GM12864 (cell line): ENCODE measurements around the gene KHDRBS2.

Experiments
- DNase-seq: peaks from one replicate; pipeline ENCODE4 v3.0.0-alpha.2; 2011; ENCODE audit warnings: low read depth
- H3K4me3 ChIP-seq: 2 replicates; pipeline ENCODE4 v1.5.1; 2011; ENCODE audit warnings: mild to moderate bottlenecking, low read depth, low read length, control low read depth
- TF ChIP-seq, protein P1 (sequence below): IDR thresholded peaks from 2 replicates; pipeline ENCODE4 v1.5.1; 2011; ENCODE audit warnings: low read depth, mild to moderate bottlenecking, moderate library complexity, low read length, control low read depth, inconsistent platforms; ENCODE audit errors: missing control alignments

The KHDRBS2 gene

DNA sequence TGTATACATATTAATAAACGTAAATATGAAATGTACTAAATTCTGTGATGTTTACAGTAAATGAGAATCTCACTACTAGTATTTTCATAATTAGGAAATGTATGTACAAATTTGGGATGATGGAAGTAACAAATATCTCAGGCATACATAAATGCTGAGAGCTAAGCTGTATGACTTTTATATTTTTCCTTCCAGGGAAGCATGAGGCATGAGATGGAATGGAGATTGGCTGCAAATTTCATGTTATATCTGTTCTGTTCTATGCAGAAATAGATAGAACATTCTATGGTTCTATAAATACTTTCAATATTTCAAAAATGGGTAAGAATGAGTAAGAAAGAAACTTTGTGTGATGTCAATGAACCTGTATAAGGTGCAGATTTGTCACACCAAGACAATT, 335.2 kb downstream of the KHDRBS2 start:
- DNase-seq = no peak
- TF ChIP-seq, protein P1, sequence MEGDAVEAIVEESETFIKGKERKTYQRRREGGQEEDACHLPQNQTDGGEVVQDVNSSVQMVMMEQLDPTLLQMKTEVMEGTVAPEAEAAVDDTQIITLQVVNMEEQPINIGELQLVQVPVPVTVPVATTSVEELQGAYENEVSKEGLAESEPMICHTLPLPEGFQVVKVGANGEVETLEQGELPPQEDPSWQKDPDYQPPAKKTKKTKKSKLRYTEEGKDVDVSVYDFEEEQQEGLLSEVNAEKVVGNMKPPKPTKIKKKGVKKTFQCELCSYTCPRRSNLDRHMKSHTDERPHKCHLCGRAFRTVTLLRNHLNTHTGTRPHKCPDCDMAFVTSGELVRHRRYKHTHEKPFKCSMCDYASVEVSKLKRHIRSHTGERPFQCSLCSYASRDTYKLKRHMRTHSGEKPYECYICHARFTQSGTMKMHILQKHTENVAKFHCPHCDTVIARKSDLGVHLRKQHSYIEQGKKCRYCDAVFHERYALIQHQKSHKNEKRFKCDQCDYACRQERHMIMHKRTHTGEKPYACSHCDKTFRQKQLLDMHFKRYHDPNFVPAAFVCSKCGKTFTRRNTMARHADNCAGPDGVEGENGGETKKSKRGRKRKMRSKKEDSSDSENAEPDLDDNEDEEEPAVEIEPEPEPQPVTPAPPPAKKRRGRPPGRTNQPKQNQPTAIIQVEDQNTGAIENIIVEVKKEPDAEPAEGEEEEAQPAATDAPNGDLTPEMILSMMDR = no peak
- H3K4me3 ChIP-seq = no peak overlapping the region

DNA sequence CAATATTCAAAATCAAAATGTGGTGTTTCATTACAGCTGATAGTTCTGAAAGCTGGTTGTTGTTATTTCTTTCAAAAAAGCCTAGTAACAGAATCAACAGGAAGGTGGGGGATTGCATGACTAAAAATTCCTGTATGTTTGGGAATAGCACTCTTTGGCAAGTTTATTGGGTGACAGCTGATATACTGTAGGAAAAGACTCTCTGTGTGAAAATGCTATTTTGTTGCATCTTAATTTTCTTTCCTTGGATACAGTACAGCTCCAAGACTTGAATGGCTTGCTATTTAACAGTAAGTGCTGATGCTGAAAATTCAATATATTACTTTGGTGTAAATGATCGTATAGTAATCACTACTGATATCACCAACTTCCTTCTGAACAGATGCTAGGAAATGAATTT, 336.1 kb downstream of the KHDRBS2 start:
- TF ChIP-seq, protein P1 = no peak
- H3K4me3 ChIP-seq = no peak overlapping the region
- no peak for DNase-seq

DNA sequence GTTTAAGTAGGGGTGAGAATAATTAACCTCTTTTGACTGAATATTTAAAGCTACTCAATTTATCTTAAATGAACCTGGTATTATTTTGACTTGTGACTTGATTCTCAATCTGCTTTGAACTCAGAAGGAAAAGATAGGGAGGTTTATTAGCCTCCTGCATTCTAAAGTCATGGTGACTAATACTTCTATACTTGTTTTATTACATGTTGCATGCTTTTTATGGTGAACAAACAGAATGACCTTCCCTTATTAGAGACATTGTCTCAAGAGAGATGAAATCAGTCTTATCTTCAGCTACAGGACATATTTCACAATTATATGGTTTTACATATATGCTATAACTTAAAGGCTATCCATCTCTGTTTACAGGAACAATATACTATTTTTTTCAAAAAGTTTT, 336.9 kb downstream of the KHDRBS2 start:
- TF ChIP-seq, protein P1 = no peak
- no peak for DNase-seq
- H3K4me3 ChIP-seq = no peak overlapping the region

GRCh38 chr6:61947311-61947947, 338.6 kb downstream of the KHDRBS2 start:
- TF ChIP-seq, protein P1 = no peak
- no peak overlapping the region for H3K4me3 ChIP-seq
- no peak for DNase-seq

- TF ChIP-seq, protein P1 = no peak
These were observed 345.1 kb downstream of the KHDRBS2 start for GRCh38 chr6:61940919-61941318.

DNA sequence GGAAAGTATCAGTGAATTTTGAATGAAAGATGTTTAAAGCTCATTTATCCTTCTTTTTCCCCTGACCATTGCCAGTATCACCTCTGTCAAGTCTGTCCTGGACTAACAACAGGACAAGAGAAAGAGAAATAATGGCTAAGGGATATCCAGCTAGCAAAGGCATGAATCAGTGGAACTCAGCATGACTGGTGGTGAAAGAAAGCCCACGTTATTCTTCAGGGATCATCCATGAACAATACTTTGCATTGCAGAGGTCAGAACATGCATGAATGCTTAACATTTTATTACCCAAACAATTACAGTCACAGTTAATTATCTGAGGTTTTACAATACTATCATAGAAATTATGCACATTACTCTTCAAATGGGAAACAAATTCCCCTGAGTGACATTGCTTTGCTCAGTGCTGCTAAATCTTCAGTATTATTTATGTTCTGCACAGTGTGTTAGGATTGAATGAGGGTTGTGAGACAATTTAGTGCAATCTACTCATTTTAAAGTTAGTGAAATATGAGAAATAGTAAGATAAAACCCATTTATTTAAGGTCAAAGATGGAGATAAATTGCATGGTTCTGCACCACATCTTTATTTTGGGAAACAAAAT, 350.7 kb downstream of the KHDRBS2 start:
- DNase-seq = no peak

More at GRCh38 chr6:61940919-61941318, 345.1 kb downstream of the KHDRBS2 start:
- DNase-seq = no peak
- H3K4me3 ChIP-seq = no peak overlapping the region

More for the DNA sequence above, 350.7 kb downstream of the KHDRBS2 start:
- H3K4me3 ChIP-seq = no peak overlapping the region
- TF ChIP-seq, protein P1 = no peak
